NCI-H1417 treated with DMSO at 0.1 percent for 48 hours (cell line): Measurements from ENCODE around the gene FHIT.

ENCODE experiments used
- DNase-seq: peaks from one replicate; lab custom pipeline; 2025; lab: John Stamatoyannopoulos, UW

FHIT gene

DNA sequence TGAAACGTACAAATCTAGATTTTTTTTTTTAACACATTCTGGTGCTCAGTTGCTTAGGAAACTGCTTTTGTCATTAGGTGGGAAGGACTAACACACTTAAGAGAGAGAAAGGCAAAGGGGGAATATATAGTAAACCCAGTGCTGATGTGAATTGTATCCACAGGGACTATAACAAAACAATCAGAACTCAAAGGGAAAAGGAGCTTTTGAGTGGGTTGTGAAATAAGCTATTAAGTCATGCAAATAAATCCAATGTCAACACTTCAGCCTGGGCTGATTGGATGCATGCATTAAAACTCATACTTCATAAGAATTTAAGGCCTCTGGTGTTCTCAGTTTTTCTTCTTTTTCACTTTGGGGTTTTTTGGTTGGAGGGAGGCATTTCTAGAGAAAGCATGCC, 628.9 kb downstream of the FHIT start:
- no peak for DNase-seq

DNA sequence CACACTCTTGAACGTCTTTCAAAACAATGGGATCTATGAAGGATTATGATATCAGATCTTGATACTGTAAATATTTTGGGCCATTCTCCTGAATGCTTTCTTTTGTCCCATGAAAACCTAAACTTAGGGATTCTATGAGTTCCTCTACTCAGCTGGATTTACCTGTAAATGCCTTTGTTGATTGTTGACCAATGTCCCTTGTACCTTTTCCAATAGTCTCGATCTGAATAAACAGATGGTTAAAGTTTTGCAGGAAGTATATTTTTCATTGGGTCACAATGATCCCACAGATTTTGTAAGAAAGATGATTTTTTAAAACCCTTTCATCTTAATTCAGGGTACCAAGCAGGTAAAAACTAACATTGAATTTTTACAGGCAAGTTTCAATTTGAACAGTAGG, 634.1 kb downstream of the FHIT start:
- DNase-seq: no peak

DNA sequence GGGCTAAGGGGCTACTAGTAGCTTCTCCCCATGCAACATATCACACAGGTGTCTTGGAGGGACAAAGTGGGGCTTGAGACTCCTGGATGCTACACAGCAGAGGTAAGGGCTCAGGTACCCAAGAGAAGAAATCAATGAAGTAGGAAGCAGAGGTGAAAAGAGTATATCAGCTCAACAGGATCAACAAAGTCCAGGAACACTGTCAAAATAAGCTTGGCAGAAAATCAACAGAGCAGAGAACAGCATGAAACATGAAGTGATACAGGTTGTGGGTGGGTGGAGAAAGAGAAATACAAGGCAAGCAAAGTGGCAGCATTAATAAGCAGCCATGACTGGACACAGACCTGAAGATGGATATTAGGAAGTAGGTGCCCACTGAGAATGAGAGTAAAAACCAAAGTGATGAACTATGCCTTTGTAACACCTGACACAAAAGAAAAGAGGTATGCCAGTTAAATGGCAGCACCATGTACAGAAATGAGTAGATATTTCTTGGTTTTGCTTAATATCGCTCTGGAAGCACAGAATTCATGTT, 637.4 kb downstream of the FHIT start:
- no peak for DNase-seq

DNA sequence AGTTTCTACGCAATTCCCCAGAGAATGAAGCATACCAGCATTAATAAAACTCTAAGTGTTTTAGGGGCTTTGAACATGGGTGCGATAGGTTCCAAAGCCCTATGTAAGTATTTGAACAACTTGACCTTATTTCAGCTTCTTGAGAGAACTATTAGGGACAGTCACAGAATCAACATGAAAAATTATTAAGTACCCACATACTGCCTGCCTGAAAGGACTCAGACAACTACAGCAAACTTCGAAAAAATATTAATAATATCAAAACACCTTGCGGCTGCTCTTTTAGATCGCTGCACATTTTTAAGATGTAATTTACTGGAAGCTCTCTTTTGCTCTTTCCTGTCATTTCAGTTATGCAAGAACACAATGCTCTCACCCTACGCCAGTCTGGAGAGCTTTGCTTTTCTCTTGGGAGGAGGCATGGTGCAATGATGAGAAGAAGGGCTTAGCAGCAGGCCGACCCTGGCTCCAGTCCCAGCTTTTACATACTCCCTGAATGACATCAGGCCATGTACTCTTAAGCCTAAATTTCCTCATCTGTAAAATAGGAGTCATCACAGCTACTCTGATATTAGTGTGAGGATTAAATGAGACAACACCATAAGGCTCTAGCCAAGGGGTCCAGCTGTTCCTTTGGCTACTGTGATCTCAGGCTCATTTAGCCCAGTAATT, 640.7 kb downstream of the FHIT start:
- no peak for DNase-seq

DNA sequence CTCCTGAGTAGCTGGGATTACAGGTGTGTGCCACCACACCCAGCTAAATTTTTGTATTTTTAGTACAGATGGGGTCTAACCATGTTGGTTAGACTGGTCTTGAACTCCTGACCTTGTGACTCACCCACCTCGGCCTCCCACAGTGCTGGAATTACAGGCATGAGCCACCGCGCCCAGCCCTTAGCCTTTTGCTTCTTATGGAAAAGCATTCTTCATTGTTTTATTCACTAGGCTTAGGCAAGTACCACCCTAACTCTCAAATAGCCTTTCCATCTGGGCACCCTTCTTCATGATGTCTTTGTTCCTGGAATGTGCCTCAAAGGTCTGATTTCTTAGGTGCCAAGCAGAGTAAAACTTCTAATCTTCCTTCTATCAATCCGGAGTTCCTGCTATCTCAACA, 641.8 kb downstream of the FHIT start:
- DNase-seq: no peak

DNA sequence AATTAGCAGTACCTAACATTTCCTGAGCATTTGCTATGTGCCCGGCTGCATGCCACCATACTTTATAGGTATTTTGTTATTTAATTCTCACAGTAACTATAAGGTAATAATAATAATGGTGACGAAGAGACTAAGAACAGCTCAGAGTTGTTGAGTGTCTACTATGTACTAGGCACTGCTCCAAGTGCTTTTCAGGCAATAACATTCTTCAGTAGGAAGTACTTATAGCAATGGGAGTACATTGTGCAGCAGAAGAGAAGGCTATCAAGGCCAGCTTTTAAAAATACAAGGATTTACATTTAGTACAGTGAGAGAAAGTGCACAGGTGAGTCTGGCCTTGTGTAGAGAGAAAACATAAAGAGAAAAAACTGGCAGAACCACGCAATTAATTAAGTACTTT, 647.4 kb downstream of the FHIT start:
- no peak for DNase-seq

DNA sequence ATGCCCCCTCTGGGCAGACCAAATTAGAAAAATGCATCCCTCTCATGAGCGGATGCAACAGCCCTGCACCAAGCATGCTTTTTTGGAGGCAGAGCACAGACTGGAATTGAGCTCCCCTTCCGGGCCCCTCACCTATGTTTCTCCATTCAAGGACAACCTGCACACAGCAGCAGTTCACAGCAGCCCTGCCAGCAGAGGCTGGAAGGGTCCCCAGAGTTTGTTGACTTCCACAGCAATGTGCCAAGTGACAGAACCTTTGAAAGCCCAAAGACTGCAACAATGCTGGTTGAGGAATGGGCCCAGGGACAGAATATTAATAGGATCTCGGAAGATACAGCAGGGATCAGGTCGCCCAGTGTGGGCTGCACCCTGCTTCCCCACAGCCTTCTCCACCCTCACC, 650.4 kb downstream of the FHIT start:
- no peak for DNase-seq

DNA sequence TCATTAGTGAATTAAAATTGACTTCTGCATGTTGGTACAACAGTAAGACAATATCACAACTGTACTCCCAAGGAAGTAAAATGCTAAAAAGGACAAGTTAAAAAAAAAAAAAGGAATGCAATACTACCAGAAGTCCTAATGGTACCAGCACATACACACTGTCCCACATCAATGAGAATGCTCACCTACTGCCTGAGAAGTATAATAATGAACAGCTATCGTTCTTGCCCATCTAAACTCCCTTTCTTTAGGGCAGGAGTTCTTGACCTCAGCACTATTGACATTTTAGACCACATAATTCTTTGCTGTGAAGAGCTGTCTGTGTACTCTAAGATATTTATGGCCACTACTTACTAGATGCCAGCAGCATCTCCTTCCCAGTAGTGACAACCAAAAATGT, 651.7 kb downstream of the FHIT start:
- DNase-seq: no peak

DNA sequence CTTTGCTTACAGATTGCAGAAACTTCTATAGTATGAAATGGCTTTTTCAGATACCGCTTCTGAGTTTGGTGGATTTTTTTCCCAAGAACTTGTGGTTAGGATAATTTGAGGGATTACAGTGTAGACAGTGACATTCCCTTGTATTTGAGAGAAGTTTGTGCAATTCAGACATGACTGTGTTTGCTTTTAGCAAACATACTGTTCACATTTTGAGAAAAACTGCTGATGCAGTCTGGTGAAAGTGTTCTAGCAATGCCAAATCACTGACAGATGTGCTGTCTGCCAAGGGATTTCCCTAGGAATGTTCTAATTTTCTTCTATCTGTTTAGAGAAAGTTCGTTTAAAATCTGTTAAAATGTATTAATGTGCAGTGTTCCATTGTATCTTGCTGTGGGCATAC, 652.6 kb downstream of the FHIT start:
- DNase-seq: no peak

DNA sequence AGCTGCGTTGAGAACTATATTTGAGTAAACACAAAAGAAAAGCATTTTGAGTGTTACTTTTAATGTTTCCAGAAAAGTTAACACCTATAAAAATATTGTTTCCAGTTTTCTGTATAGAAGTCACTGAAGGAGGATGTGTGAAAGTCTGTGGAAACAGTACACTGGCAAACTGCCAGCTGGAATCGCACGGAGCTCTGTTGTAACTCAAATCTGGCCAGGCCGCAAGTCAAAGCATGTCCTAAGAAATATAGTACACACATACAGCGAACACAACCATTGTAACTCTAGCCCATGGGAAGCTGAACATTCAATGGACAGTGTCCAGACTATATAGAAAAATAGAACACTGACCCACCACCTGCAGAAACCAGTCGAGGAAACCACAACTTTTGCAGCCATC, 657.2 kb downstream of the FHIT start:
- no peak for DNase-seq

DNA sequence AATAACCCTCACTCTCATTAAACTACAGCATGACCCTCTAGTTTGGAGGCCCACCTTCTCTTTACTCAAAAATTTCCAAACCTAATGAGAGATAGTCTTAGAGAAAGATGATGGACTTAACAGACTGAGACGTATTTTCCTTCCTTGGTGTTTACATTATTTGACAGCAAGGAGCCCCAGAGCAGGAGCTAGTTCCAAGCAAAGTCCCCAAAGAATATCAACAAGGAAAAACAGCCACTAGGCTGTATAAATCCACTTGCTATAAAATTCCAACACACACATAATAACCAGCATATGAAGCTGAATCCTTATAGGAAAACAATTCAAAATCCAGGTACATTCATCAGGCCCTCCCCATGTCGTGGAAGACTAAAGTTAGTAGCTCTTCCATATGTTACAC, 660.0 kb downstream of the FHIT start:
- no peak for DNase-seq

DNA sequence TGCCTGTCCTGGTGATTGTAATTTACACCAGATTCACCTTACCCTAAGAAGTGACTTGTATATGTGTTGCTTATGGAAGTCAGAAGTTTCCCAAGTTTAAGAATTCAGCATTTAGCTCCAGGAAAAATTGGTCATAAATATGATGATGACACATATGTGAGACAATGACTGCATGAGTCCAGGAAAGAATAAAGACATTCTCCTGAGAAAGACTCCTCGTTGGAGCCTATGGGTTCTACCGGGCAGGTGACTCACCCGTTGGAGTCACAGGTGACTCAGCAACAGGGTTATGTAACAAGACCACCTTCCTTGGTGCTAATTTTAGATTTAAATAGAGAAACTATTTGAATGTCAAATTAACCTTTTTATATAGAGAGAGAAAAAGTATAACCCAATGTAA, 662.4 kb downstream of the FHIT start:
- no peak for DNase-seq

DNA sequence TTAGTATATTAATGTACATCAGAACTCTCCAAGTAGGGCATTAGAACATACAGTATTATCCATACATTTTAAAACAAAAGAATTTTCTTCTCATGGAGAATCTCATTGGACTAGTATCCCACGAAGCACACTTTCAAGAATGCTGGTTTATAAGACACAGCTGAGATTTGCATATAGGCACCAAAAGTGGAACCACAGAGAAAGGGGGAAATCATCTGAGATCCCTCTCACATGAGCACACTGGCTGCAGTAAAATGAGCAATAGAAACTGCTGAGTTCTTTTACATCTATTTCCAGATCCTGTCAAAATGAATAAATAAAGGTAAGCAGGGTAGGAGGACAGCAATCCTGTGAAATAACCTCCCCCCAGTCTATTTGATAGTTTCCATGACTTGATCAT, 665.3 kb downstream of the FHIT start:
- no peak for DNase-seq

DNA sequence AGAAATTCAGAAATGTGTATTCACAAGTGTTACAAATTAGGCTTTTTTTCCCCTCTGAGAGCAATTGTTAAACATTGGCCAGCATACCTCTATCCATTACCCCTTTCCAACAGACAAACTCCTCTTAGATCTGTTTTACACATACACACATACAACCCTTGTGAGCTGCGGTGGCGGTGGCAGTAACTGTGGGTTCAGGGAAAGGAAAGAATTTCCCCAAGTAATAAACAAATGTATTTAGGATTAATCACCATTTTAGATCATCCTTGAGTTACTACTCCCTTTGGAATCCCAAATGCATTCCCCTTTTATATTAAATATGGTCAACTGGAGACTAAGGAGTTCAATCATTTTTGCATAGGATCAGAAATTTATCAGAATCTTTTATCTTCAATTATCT, 667.0 kb downstream of the FHIT start:
- DNase-seq: no peak

DNA sequence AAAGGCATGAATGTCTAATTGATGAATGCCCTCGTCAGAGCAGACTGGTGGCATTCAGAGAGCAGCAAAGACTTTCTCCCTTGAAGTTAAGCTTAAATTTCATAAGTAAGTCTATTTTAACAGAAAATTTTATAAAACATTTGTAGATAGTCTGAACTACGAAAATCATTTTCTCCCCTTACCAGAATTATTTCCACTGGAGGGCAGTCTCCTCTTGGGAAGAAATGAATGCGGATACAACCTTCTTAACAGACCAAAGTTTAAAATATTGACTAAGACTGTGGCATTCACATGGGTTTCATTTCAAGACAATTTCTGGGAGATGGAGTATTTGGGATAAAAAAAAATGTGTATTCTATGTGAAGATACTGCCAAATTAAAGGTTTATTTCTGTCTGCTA, 669.0 kb downstream of the FHIT start:
- no peak for DNase-seq

DNA sequence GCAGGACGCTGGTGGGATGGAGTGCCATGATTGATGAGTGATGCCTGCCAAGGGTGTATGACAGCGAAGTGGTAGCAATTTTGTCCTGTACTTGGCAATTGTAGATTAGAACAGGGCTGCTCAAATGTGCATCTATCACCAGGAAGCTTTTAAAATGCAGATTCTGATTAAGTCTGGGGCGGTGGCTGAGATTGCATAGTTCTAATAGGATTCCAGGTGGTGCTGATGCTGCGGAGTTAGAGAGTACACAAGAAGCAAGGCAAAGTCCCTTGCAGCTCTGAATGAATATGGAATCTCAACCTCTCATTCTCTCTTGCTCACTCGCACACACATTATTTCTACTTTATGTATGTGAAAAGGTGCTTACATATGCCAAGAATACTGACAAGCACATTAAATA, 670.4 kb downstream of the FHIT start:
- DNase-seq: no peak

DNA sequence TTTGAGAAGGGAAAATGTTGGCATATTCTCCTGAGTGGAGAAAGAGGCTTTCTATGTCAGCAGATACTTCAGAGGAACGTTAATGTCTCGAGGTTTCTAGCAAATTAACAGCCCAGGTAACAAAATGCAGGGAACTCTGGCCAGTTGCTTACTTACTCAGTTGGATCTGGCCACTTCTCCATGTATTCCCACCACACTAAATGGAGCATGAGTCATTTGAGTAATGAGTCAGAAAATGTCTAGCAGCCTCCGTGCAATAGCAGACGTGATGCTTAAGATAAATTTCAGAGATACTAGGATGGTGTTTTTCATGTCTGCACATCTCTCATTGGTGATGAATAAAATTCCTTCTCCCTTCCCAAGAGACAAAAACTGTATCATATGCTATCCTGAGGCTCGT, 671.5 kb downstream of the FHIT start:
- DNase-seq: no peak

DNA sequence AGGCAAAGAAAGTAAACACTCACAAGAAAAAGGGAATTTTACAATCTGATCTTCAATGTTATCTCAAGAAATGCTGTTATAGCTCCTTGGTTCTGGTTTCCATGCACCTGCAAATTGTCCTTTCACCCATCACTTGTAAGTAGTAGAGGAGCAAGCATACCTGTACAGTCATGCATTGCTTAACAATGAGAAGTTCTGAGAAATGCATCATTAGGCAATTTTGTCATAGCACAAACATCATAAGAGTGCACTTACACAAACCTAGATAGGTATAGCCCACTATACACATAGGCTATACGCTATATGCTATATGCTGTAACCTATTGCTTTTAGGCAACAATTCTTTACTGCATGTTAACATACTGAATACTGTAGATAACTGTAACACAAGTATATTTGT, 672.3 kb downstream of the FHIT start:
- DNase-seq: no peak

DNA sequence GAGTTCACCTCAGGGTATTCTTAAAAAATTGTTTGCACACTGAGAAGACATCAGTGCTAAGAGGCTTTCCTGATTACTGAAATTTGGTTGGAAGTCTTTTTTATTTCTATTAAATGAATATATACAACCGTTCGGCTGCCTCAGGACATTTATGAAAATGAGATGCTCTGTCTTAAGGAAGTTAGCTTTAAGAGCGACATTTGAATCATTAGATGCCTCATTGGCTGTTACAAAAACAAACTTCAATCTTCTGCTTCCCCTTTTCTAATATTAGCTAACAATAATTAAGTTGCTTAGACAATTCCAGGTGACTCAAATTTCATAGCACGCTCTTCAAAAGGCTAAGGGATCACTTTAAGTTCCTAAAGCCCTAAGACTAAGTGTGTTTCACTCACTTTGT, 673.7 kb downstream of the FHIT start:
- no peak for DNase-seq

DNA sequence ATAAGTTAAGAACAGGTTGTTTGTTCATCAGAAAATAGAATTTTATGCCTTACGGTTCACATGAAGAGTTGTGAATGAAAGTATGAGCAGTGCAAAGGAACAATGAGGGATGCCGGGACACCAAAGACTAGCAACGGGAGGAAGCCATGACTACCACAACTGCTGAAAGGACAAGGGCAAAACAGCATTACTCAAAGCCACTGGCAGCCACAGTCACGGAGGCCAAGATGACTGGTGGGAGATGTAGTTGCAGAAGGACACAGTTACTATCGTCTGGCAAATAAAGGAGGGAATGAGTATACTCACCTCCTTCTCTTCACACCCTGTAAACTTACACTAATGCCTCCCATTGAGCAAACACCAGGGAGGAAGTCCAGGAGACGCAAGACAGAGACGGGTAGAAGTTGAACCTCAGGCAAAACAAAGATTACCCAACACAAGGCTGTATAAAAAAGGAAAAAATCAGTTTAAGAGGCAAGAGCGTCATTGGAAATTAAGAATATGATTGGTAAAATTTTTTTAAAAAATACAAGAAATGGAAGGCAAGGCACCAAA, 675.5 kb downstream of the FHIT start:
- no peak for DNase-seq

DNA sequence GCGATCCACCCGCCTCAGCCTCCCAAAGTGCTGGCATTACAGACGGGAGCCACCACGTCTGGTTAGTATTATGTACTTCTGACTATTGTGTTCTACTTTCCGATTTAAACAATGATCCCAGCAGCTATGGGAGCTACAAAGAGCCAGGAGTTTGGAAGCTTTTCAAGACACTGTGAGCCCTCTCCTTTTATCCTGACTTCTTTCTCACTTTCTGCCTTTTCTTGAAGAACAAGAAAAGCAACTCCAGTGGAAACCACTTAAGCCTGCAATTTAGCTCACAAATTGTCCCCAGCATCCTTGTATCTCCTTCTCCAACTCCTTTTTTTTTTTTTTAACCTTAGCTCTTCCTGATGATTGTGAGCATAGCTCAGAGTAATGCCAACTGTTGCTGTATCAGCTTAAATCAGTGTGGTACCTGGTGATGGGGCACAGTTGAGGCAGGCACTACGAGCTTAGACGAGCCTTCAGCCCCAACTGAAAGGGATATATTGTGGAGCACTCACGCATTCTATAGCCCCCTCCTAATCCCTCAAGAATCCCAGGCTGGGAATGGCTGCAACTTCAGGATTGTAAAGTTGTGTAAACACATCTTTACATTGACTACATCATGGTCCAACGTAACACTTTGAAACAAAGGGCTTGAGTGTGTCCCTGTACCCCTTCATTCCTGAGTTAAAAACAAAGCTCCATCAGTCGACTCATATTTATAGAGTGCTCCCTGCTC, 677.0 kb downstream of the FHIT start:
- DNase-seq: no peak

DNA sequence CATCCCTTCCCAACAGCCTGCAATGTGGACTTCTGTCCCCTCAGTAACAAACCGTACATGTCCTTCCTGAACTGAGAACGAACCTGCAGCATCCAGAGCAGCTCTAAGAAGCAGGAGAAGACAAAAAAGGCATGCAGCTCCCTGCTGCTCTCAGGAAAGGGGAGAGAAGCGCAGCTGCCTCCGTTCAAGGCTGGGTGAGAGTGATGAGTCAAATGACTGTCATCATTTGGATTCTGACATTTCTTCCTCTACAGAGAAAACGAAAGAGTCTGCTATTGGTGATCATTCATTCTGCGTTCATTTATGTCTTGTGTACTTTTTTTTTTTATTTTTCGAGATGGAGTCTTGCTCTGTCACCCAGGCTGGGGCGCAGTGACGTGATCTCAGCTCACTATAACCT, 677.8 kb downstream of the FHIT start:
- DNase-seq: no peak

DNA sequence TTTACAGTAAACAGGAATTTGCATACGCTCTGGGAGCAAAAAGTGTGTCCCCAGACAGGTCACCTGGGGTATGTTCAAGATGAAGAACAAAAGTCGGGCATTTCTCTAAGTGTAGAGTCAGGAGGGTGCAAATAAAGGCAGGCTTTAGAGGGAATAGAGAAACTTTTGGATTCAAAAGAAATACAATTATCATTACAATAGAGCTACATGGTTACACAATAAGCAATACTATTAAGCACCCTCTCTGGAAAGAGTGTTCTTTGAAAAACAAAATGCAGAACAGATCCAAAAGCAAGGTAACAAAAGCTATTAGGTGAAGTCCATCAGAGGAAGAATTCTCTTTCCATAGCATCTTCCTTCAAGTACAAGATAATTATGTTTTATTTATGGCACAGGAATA, 679.7 kb downstream of the FHIT start:
- no peak for DNase-seq

DNA sequence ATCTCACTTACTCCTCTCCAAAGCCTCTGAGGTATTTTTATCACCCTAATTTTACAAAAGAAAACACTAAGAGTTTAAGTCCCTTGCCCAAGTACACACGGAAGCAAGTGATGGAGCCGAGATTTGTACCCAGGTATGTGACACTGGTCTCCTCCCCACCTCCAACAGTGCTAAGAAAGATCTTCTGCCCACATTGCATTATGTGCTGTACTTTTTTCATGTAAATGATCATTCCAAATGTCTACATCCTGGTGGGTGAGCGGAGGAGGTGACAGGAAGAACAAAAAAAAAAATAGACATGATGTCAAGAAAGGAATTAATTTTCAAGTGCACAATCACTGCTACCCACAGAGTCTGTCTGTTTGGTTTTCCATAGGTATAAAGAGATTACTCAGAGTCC, 694.1 kb downstream of the FHIT start:
- DNase-seq: no peak
